Astrocyte (in vitro differentiated cells and primary cell): ENCODE measurements around the gene EEF2KMT. TPM values are rescaled to one million over a fixed set of nuclear protein-coding genes. Genes with fewer than 3 reads are reported as not detected.

Experiments used
- DNase-seq: peaks from one replicate; pipeline ENCODE4 v3.0.0-alpha.2; 2010; ENCODE audit warnings: low read depth
- FAIRE-seq: peaks from 2 replicates; lab custom pipeline; 2011; peaks lifted over from hg19 to GRCh38; lab: Jason Lieb, UNC
- H2AFZ ChIP-seq: 2 replicates; pipeline ENCODE4 v1.6.0; 2012; ENCODE audit warnings: low read depth, low read length, inconsistent platforms
- H3K27ac ChIP-seq: 2 replicates; pipeline ENCODE4 v1.5.1; 2011; ENCODE audit warnings: low read depth, low read length, inconsistent platforms
- H3K27me3 ChIP-seq: 2 replicates; pipeline ENCODE4 v1.6.0; 2011; ENCODE audit warnings: low read length, inconsistent platforms; ENCODE audit not compliant: insufficient read depth
- H3K36me3 ChIP-seq: 2 replicates; pipeline ENCODE4 v1.5.1; 2011; ENCODE audit warnings: low read length, inconsistent platforms; ENCODE audit not compliant: insufficient read depth
- H3K4me1 ChIP-seq: 2 replicates; pipeline ENCODE4 v1.5.1; 2011; ENCODE audit warnings: low read length, inconsistent platforms; ENCODE audit not compliant: insufficient read depth
- H3K4me2 ChIP-seq: 2 replicates; pipeline ENCODE4 v1.6.0; 2012; ENCODE audit warnings: low read length, inconsistent platforms
- H3K4me3 ChIP-seq: 2 replicates; pipeline ENCODE4 v1.5.1; 2011; ENCODE audit warnings: low read depth, mild to moderate bottlenecking, low read length, inconsistent platforms; ENCODE audit not compliant: insufficient read depth
- H3K79me2 ChIP-seq: 2 replicates; pipeline ENCODE4 v1.6.0; 2012; ENCODE audit warnings: mild to moderate bottlenecking, low read length, inconsistent platforms; ENCODE audit not compliant: insufficient read depth
- H3K9ac ChIP-seq: 2 replicates; pipeline ENCODE4 v1.6.0; 2012; ENCODE audit warnings: mild to moderate bottlenecking, low read length, inconsistent platforms
- H3K9me3 ChIP-seq: 2 replicates; pipeline ENCODE4 v1.5.1; 2012; ENCODE audit warnings: low read depth, mild to moderate bottlenecking, low read length, inconsistent platforms; ENCODE audit not compliant: insufficient read depth
- H4K20me1 ChIP-seq: 2 replicates; pipeline ENCODE4 v1.6.0; 2012; ENCODE audit warnings: low read length, inconsistent platforms; ENCODE audit not compliant: insufficient read depth
- H3K27ac Mint-ChIP-seq: one replicate; pipeline ENCODE4 v1.8.0; 2021; ENCODE audit warnings: mild to moderate bottlenecking, mixed read lengths; ENCODE audit not compliant: unreplicated experiment
- H3K27me3 Mint-ChIP-seq: one replicate; pipeline ENCODE4 v1.8.0; 2021; ENCODE audit warnings: low read depth, mixed read lengths; ENCODE audit not compliant: unreplicated experiment
- H3K36me3 Mint-ChIP-seq: one replicate; pipeline ENCODE4 v1.8.0; 2021; ENCODE audit warnings: low read depth, mixed read lengths; ENCODE audit not compliant: unreplicated experiment
- H3K4me1 Mint-ChIP-seq: one replicate; pipeline ENCODE4 v1.8.0; 2021; ENCODE audit warnings: low read depth, mixed read lengths; ENCODE audit not compliant: unreplicated experiment
- H3K4me3 Mint-ChIP-seq: one replicate; pipeline ENCODE4 v1.8.0; 2021; ENCODE audit warnings: mild to moderate bottlenecking, moderate library complexity, mixed read lengths; ENCODE audit not compliant: unreplicated experiment
- H3K9me3 Mint-ChIP-seq: one replicate; pipeline ENCODE4 v1.8.0; 2021; ENCODE audit warnings: mild to moderate bottlenecking, mixed read lengths; ENCODE audit not compliant: unreplicated experiment
- EZH2 ChIP-seq: IDR thresholded peaks from 2 replicates; pipeline ENCODE4 v1.6.1; 2012; ENCODE audit warnings: mild to moderate bottlenecking, low read length, inconsistent platforms; ENCODE audit not compliant: insufficient read depth
- total RNA-seq: library from RNA; stranded (reverse); gene quantifications from 2 replicates; pipeline ENCODE4 v1.2.1, GENCODE V29; 2021
- TF ChIP-seq, protein P1 (sequence below): IDR thresholded peaks from 2 replicates; pipeline ENCODE4 v1.5.1; 2011; ENCODE audit warnings: low read depth, mild to moderate bottlenecking, inconsistent platforms, low read length, moderate library complexity; ENCODE audit not compliant: insufficient read depth

EEF2KMT gene
- total RNA-seq, 1 donor from 2014 or later = 9.2 TPM

DNA sequence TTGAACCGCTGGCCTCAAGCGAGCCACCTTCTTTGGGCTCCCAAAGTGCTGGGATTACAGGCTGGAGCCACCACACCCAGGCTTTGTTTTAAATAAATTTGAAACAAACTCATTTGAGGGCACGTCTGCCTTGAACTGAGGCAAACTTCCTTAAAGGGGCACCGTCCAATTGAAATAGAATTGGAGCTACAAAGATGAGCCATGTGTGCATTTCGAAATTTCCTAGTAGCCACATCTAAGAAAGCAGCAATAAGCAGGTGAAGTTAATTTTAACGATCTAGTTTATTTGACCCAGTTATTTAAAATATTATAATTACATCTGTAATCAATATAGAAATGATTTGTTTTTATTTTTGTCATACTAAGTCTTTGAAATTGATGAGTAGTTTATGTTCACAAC, 31.1 kb downstream of the EEF2KMT start:
- DNase-seq (no peak), FAIRE-seq (no peak)
- Histone ChIP-seq H2AFZ (no peak overlapping the region), H3K4me3 (no peak overlapping the region), H3K79me2 (no peaks in the 10 kb centered on the region), H3K9me3 (no peaks in the 10 kb centered on the region), H3K4me2 (no peak overlapping the region), H3K4me1 (no peaks in the 10 kb centered on the region), H3K27ac (no peak overlapping the region), H3K9ac (no peak overlapping the region), H3K36me3 (no peaks in the 10 kb centered on the region), H4K20me1 (no peaks in the 10 kb centered on the region), H3K27me3 (peaks cover 29% of the 10 kb centered on the region)
- peaks cover 20% of the 10 kb centered on the region for H3K27me3 Mint-ChIP-seq
- H3K36me3 Mint-ChIP-seq = no peaks in the 10 kb centered on the region
- TF ChIP-seq, protein P1, sequence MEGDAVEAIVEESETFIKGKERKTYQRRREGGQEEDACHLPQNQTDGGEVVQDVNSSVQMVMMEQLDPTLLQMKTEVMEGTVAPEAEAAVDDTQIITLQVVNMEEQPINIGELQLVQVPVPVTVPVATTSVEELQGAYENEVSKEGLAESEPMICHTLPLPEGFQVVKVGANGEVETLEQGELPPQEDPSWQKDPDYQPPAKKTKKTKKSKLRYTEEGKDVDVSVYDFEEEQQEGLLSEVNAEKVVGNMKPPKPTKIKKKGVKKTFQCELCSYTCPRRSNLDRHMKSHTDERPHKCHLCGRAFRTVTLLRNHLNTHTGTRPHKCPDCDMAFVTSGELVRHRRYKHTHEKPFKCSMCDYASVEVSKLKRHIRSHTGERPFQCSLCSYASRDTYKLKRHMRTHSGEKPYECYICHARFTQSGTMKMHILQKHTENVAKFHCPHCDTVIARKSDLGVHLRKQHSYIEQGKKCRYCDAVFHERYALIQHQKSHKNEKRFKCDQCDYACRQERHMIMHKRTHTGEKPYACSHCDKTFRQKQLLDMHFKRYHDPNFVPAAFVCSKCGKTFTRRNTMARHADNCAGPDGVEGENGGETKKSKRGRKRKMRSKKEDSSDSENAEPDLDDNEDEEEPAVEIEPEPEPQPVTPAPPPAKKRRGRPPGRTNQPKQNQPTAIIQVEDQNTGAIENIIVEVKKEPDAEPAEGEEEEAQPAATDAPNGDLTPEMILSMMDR = no peak
- TF ChIP-seq EZH2 = no peak
- no peaks in the 10 kb centered on the region for H3K4me1 Mint-ChIP-seq
- H3K4me3 Mint-ChIP-seq = no peak overlapping the region
- no peaks in the 10 kb centered on the region for H3K9me3 Mint-ChIP-seq
- no peak overlapping the region for H3K27ac Mint-ChIP-seq

DNA sequence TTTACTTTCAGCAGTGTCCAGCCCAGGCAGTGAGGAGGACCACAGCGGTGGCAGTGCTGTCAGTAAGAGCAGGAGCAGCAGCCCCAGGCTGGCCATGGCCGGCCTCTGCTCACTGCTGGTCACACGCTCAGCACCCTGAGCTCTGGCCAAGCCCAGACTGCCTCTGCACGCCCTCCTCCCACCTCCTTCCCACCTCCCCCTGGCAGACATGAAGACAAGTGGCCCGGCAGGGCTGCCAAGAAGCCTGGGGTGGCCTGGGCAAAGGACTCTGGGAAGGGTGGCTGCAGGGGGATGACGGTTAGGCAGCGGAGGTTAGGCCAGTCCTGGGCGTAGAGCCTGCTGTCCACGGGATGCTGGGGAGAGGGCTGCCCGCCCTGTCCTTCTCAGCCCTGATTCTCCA, 31.8 kb downstream of the EEF2KMT start, which contains the start of gene C16orf89:
Gene C16orf89, minus strand, starts transcription at position 144 of the 400 bp plus-strand sequence. Its CDS starts 48 bp downstream, at position 96.
- H3K9me3 ChIP-seq = no peaks in the 10 kb centered on the region
- H3K4me1 ChIP-seq = no peaks in the 10 kb centered on the region
- no peak within 1 kb of the TSS for H3K4me2 ChIP-seq
- Mint-ChIP-seq H3K4me1 (no peaks in the 10 kb centered on the region), H3K27ac (no peak within 1 kb of the TSS), H3K27me3 (peaks cover 21% of the 10 kb centered on the region), H3K36me3 (no peaks in the 10 kb centered on the region), H3K4me3 (no peak within 1 kb of the TSS), H3K9me3 (no peaks in the 10 kb centered on the region)
- H3K9ac ChIP-seq = no peak within 1 kb of the TSS
- no peaks in the 10 kb centered on the region for H4K20me1 ChIP-seq
- peaks cover 29% of the 10 kb centered on the region for H3K27me3 ChIP-seq
- no peaks in the 10 kb centered on the region for H3K36me3 ChIP-seq
- H2AFZ ChIP-seq = no peak within 1 kb of the TSS
- H3K4me3 ChIP-seq = no peak within 1 kb of the TSS
- no peak within 1 kb of the TSS for H3K27ac ChIP-seq
- no peak for TF ChIP-seq EZH2
- TF ChIP-seq, protein P1 = no peak
- H3K79me2 ChIP-seq = no peaks in the 10 kb centered on the region
- DNase-seq (no peak), FAIRE-seq (no peak)

DNA sequence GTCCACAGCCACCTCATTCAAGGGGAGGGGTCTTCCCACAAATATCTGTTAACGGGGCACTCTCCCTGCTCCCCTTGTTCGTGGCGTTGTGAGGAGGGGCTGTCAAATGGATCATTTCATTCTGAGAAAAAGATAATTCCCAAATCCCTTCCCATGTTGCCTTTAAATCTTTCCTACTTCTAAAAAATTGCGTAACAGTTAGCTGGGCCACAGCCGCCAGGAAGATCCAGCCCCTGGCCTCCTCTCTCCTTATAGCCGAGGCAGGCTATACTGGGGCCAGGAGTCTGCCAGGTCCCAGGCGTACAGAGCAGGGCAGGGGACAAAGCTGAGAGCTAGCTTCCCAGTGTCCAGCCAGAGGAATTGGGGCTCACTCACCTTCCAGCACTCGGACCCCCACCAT, 32.3 kb downstream of the EEF2KMT start:
- no peak overlapping the region for H2AFZ ChIP-seq
- no peaks in the 10 kb centered on the region for H3K4me1 ChIP-seq
- no peak overlapping the region for H3K4me2 ChIP-seq
- Mint-ChIP-seq H3K4me3 (no peak overlapping the region), H3K27ac (no peak overlapping the region), H3K27me3 (peaks cover 21% of the 10 kb centered on the region), H3K9me3 (no peaks in the 10 kb centered on the region), H3K36me3 (no peaks in the 10 kb centered on the region), H3K4me1 (no peaks in the 10 kb centered on the region)
- H3K79me2 ChIP-seq = no peaks in the 10 kb centered on the region
- H3K27ac ChIP-seq = no peak overlapping the region
- DNase-seq (no peak), FAIRE-seq (no peak)
- no peaks in the 10 kb centered on the region for H3K9me3 ChIP-seq
- no peak overlapping the region for H3K9ac ChIP-seq
- H3K27me3 ChIP-seq = peaks cover 29% of the 10 kb centered on the region
- H3K4me3 ChIP-seq = no peak overlapping the region
- no peaks in the 10 kb centered on the region for H3K36me3 ChIP-seq
- no peaks in the 10 kb centered on the region for H4K20me1 ChIP-seq
- TF ChIP-seq EZH2 = no peak
- TF ChIP-seq, protein P1 = no peak
